Left colon (tissue), 2 donors: Measurements from ENCODE around the gene ERC1. TPM values are rescaled to one million over a fixed set of nuclear protein-coding genes. Genes with fewer than 3 reads are reported as not detected.
"Not testable (repeated sequence)": the region's sequence is repeated elsewhere in the genome, so short reads cannot be mapped to it uniquely, and the experiment has no call there.

Experiments used
- ATAC-seq: fragments of 200-7000 bp; cut with Tn5 transposase; one replicate; pipeline ENCODE4 v1.9.1; 2020; ENCODE audit warnings: mild to moderate bottlenecking, moderate library complexity
- DNase-seq, 2 donors: peaks; one replicate each; pipeline ENCODE4 v3.0.0-alpha.2; 2020
- intact Hi-C, 2 donors: fragments of 100-400 bp; cut with DNase I in 1 of 2; cut with micrococcal nuclease in 1 of 2; formaldehyde crosslinking; loops; one replicate each; pipeline versions ENCODE4 v1.11.2 to v1.14.0; 2022; cut with DNase I, micrococcal nuclease
- total RNA-seq, 2 donors: library from RNA; stranded (reverse); fragmentation: NEBNext Ultra II Directional; extraction: Animal tissue kit (Norgen Biotek cat#: 25700); gene quantifications; one replicate each; pipeline ENCODE4 v1.2.1, GENCODE V29; 2021
- donor health status: DM: no; HTN: no; CAD: no.
- donor health status: DM: yes; HTN: yes; CAD: no.

ERC1 gene
- total RNA-seq, 2 donors from 2014 or later: 43.1 to 46.0 TPM

GRCh38 chr12:1289371-1290155, 298.5 kb downstream of the ERC1 start:
- intact Hi-C loops: no loop called here
- peak; percentile 64 for ATAC-seq
- no peak for DNase-seq

DNA sequence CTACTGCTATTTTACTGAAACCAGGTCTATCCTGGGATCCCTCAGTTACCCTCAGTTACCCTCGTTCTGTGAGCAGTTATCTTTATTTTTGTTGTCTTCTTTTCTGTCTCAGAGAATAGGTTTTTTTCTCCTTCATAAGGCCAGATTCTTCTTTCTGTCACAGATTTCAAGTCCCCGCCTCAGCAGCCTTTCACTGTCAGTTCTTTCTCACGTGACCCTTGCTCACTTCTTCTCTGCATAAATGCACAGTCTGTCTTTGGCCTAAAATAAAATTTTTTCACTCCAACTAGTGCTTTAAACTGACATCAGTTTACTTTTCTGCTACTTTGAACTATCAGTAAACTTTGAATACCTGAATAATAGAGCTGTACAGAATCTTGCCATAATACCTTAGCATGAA, 299.7 kb downstream of the ERC1 start:
- DNase-seq (no peak), ATAC-seq (no peak)

GRCh38 chr12:1291601-1292332, 300.7 kb downstream of the ERC1 start:
- ATAC-seq (no peak), DNase-seq (no peak)
- intact Hi-C loops: no loop called here

More for the DNA sequence above, 299.7 kb downstream of the ERC1 start:
- intact Hi-C loops: no loop called here

GRCh38 chr12:1293901-1294300, 302.9 kb downstream of the ERC1 start:
- intact Hi-C loops: no loop called here
- ATAC-seq (no peak), DNase-seq (no peak)

DNA sequence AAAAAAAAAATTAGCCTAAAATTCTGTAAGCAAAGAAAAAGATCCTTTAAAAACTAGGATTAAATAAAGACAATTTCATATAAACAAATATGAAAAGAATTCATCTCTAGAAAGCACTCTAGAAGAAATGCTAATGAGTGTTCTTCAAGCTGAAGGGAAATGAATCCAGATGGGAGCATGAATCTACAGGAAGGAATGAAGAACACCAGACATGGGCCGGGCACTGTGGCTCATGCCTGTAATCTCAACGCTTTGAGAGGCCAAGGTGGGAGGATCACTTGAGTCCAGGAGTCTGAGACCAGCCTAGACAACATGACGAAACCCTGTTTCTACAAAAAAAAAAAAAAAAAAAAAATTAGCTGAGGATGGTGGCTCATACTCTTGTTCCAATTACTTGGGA, 306.2 kb downstream of the ERC1 start:
- intact Hi-C loops: no loop called here
- no peak for DNase-seq
- no peak for ATAC-seq

DNA sequence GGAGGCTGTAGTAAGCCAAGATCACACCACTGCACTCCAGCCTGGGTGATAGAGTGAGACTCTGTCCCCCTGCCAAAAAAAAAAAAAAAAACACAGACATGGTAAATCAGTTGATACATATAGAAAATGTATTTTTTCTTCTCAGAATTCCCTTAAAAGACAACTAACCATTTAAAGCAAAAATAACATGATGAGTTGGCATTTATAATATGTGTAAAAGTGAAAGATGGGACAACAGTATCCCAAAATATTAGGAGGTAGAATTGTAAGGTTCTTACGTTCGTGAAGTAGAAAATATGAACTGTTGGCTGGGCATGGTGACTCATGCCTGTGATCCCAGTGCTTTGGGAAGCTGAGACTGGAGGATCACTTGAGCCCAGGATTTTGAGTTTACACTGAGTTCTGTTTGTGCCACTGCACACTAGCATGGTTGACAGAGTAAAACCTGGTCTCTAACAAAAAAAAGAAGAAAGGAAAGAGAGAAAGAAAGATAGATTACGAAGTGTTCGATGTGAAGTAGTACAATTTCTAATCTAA, 306.7 kb downstream of the ERC1 start:
- intact Hi-C loops: no loop called here

DNA sequence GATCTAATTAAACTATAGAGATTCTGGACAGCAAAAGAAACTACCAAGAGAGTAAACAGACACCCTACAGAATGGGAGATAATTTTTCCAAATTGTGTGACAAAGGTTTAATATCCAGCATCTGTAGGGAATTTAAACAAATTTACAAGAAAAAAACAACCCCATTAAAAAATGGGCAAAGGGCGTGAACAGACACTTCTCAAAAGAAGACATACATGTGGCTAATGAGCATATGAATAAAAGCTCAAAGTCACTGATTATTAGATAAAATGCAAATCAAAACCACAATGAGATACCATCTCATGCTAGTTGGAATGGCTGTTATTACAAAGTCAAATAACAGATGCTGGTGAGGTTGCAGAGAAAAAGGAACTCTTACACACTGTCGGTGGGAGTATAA, 309.4 kb downstream of the ERC1 start:
- intact Hi-C loops: no loop called here
- DNase-seq: no peak
- no peak for ATAC-seq

More for the DNA sequence above, 306.7 kb downstream of the ERC1 start:
- no peak for DNase-seq
- no peak for ATAC-seq

GRCh38 chr12:1302201-1302870, 311.3 kb downstream of the ERC1 start:
- no peak for DNase-seq
- intact Hi-C loops: no loop called here

DNA sequence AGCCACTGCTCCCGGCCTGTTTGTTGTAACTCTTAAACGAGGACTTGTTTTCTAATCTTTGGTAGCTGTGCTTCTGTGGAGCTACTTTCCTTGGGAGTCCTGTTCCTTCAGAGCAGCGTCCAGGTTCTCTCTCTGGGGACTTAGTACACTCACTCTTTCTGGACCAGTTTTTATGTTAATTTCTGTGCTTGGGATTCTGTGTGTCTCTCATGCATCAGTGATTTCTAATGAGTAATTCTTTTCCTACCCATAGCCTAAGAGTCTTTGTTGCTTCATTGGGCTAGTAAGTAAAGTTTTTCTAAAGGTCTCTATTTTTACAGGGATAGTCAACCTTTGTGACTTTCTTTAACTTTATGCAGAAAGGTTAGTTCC, 314.0 kb downstream of the ERC1 start:
- ATAC-seq: no peak
- DNase-seq: no peak
- intact Hi-C loops: no loop called here

More at GRCh38 chr12:1302201-1302870, 311.3 kb downstream of the ERC1 start:
- peak; percentile 70 for ATAC-seq

GRCh38 chr12:1305791-1306500, 314.9 kb downstream of the ERC1 start:
- DNase-seq (no peak), ATAC-seq (no peak)
- intact Hi-C loops: no loop called here

DNA sequence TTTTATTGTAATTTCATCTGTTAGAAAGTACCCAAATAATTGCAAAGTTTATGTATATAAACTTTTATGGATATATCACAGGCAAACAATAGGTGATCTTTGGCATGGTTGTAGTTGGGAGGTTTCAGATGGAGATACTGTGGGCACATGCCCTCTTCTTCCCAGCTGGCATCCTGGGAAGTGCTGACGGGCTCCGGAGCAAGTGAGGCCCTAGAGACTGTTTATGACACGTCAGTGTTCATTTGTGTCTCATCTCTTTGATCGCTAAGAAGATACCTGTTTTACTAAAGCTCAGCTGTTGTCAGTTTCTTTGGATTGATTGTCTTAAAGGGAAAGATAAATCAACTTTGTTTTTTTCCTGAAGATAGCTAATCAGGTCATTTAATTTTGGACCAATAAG, 315.8 kb downstream of the ERC1 start:
- DNase-seq: no peak
- no peak for ATAC-seq
- intact Hi-C loops: no loop called here

GRCh38 chr12:1307796-1308195, 316.8 kb downstream of the ERC1 start:
- intact Hi-C loops: no loop called here
- ATAC-seq (no peak), DNase-seq (no peak)

GRCh38 chr12:1309613-1310012, 318.6 kb downstream of the ERC1 start:
- ATAC-seq (no peak), DNase-seq (no peak)
- intact Hi-C loops: no loop called here

DNA sequence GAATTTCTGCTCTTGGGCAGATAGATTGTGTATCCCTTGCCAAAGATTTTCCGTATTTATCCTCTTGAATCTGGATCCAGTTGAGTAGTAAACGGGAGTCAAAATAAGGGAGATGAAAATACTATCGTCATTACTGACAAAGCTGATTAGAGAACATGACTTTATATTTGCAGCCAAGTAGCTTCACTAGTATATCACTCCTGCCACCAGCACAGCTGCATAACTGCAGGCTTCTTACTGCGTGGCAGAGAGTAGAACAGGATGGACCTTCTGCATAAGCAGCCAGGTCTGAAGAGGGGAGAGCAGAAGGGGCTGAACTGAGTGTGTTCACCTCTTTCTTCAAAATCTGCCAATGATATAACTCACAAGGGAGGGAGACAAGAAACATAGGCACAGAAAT, 319.6 kb downstream of the ERC1 start:
- intact Hi-C loops: no loop called here
- DNase-seq (no peak), ATAC-seq (no peak)

GRCh38 chr12:1311145-1311544, 320.1 kb downstream of the ERC1 start:
- intact Hi-C loops: no loop called here
- DNase-seq: no peak
- no peak for ATAC-seq

DNA sequence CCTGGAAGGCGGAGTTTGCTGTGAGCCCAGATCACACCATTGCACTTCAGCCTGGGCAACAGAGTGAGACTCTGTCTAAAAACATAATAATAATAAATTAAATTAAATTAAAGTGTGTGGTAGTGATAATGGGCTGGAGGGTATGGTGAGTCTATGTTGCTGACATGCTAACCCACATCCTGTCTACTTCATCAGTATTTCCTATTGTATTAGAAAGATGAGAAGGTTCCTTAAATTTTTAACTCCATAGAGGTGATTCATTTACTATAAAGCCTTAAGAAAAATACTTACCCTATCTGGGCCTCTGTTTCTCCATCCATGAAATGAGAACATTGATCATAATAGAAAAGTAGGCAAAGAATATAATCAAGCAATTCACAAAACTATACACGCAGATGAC, 322.9 kb downstream of the ERC1 start:
- no peak for DNase-seq
- intact Hi-C loops: no loop called here
- ATAC-seq: no peak

GRCh38 chr12:1314523-1314922, 323.5 kb downstream of the ERC1 start:
- DNase-seq (no peak), ATAC-seq (no peak)
- intact Hi-C loops: no loop called here

DNA sequence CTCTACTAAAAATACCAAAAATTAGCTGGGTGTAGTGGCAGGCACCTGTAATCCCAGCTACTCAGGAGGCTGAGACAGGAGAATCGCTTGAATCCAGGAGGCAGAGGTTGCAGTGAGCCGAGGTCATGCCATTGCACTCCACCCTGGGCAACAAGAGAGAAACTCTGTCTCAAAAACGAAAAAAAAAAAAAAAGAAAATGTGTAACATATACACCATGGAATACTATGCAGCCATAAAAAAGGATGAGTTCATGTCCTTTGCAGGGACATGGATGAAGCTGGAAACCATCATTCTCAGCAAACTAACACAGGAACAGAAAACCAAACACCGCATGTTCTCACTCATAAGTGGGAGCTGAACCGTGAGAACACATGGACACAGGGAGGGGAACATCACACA, 326.0 kb downstream of the ERC1 start:
- DNase-seq, ATAC-seq, intact Hi-C loops: not testable (repeated sequence)
